Measurements from ENCODE around the gene CHAD. TPM values are rescaled to one million over a fixed set of nuclear protein-coding genes. Genes with fewer than 3 reads are reported as not detected.

Gene CHAD
- total and polyA plus RNA-seq, 2 of the 13 experiments (the other 11 are each of a cell fraction or from before 2014, with no cell fraction given): 1.4 TPM; not detected in 1

DNA sequence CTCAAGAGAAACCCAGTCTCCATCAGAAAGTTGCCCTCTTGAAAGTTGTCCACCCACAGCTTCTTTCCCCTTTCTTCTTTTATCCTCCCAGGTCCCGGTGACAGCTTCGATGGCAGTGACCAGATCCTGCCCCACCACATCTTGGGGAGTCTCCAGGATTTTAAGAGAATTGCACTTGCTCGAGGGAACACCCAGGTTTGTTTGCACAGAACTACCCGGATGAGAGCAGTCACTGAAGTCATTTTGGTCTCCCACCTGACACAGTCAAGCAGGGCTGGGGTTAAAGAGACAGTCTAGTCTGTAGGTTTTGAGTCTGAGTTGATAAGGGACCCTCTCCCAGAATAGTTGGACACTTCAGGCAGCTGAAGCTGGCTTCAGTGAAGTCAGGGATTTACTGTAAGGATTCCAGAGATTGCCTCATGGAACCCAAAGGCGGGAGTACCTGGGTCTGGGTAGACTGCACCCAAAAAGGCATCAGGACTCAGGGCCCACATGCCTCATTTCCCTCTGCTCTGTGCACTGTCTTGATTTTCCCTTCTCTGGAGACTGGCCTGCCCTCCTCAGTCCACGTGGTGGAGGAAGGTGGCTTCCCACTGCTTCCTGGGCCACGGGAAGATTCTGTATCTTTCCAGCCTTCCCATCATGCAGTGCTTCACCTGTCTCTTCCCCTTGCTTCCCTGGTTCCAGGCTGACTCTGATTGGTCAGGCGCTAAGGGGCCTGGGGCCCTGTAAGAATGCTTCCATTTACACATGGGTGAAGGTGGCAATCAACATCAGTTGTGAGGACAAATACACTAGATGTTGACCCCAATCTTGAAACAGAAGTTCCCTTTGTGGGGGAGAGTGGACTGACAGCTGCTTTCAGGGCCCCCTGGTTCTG is 49.1 kb upstream of the CHAD start (continued):
- TF ChIP-seq ZNF510 (CRISPR knock-in tag; IDR thresholded peaks at IDR 0.05; ENCODE audit: low read depth) (0 out of 2 replicates have a peak, but pooled peaks have one; percentile 19), ZNF567 (CRISPR knock-in tag; IDR thresholded peaks at IDR 0.05; ENCODE audit: borderline replicate concordance) (0 out of 2 replicates have a peak, but pooled peaks have one; percentile 69), ELF1 (CRISPR knock-in tag; IDR thresholded peaks at IDR 0.05) (peak; percentile 46), SIN3A (IDR thresholded peaks at IDR 0.05; ENCODE audit: borderline replicate concordance, low read depth, low read length) (no peak), ZNF776 (CRISPR knock-in tag; IDR thresholded peaks at IDR 0.05) (peak; percentile 74; the same call in 1 of the 2 replicates), ZFP41 (CRISPR knock-in tag; IDR thresholded peaks at IDR 0.05; ENCODE audit: borderline replicate concordance) (peak; percentile 92; the same call in 1 of the 2 replicates), CAMTA2 (CRISPR knock-in tag; IDR thresholded peaks at IDR 0.05; ENCODE audit: borderline replicate concordance) (0 out of 2 replicates have a peak, but pooled peaks have one; percentile 79), TARDBP (CRISPR knock-in tag; IDR thresholded peaks at IDR 0.05) (0 out of 2 replicates have a peak, but pooled peaks have one; percentile 30), ZNF12 (CRISPR knock-in tag; IDR thresholded peaks at IDR 0.05) (no peak), ZNF44 (CRISPR knock-in tag; IDR thresholded peaks at IDR 0.05) (no peak), ZNF30 (CRISPR knock-in tag; IDR thresholded peaks at IDR 0.05) (no peak), ZNF605 (CRISPR knock-in tag; IDR thresholded peaks at IDR 0.05) (0 out of 2 replicates have a peak, but pooled peaks have one; percentile 57), ASH2L (IDR thresholded peaks at IDR 0.05; ENCODE audit: insufficient read length, low read depth, low read length) (no peak), KMT2B (CRISPR knock-in tag; IDR thresholded peaks at IDR 0.05) (no peak), NFYC (CRISPR knock-in tag; IDR thresholded peaks at IDR 0.05) (peak; percentile 74), ZSCAN29 (CRISPR knock-in tag; conservative IDR thresholded peaks at IDR 0.05) (peak; percentile 64; the same call in 1 of the 2 replicates), MYC (CRISPR knock-in tag; IDR thresholded peaks at IDR 0.05; ENCODE audit: borderline replicate concordance) (peak; percentile 56; the same call in 1 of the 2 replicates), NR2C2 (CRISPR knock-in tag; IDR thresholded peaks at IDR 0.05; ENCODE audit: borderline replicate concordance) (peak; percentile 38; the same call in 1 of the 2 replicates), PHF8 (CRISPR knock-in tag; IDR thresholded peaks at IDR 0.05) (peak; percentile 21; the same call in 1 of the 2 replicates), XRCC5 (optimal IDR thresholded peaks at IDR 0.05; ENCODE audit: low read length) (peak; percentile 2), DNMT1 (CRISPR knock-in tag; IDR thresholded peaks at IDR 0.05) (0 out of 2 replicates have a peak, but pooled peaks have one; percentile 63)
- TF ChIP-seq, protein P1, sequence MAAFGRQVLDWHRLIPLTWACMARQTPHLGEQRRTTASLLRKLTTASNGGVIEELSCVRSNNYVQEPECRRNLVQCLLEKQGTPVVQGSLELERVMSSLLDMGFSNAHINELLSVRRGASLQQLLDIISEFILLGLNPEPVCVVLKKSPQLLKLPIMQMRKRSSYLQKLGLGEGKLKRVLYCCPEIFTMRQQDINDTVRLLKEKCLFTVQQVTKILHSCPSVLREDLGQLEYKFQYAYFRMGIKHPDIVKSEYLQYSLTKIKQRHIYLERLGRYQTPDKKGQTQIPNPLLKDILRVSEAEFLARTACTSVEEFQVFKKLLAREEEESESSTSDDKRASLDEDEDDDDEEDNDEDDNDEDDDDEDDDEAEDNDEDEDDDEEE (CRISPR knock-in tag; IDR thresholded peaks at IDR 0.05): peak; percentile 60
- TF ChIP-seq, protein P2, sequence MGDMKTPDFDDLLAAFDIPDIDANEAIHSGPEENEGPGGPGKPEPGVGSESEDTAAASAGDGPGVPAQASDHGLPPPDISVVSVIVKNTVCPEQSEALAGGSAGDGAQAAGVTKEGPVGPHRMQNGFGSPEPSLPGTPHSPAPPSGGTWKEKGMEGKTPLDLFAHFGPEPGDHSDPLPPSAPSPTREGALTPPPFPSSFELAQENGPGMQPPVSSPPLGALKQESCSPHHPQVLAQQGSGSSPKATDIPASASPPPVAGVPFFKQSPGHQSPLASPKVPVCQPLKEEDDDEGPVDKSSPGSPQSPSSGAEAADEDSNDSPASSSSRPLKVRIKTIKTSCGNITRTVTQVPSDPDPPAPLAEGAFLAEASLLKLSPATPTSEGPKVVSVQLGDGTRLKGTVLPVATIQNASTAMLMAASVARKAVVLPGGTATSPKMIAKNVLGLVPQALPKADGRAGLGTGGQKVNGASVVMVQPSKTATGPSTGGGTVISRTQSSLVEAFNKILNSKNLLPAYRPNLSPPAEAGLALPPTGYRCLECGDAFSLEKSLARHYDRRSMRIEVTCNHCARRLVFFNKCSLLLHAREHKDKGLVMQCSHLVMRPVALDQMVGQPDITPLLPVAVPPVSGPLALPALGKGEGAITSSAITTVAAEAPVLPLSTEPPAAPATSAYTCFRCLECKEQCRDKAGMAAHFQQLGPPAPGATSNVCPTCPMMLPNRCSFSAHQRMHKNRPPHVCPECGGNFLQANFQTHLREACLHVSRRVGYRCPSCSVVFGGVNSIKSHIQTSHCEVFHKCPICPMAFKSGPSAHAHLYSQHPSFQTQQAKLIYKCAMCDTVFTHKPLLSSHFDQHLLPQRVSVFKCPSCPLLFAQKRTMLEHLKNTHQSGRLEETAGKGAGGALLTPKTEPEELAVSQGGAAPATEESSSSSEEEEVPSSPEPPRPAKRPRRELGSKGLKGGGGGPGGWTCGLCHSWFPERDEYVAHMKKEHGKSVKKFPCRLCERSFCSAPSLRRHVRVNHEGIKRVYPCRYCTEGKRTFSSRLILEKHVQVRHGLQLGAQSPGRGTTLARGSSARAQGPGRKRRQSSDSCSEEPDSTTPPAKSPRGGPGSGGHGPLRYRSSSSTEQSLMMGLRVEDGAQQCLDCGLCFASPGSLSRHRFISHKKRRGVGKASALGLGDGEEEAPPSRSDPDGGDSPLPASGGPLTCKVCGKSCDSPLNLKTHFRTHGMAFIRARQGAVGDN (CRISPR knock-in tag; IDR thresholded peaks at IDR 0.05): peak; percentile 55; the same call in 1 of the 2 replicates
